Measurements from ENCODE around the gene LMNTD1. TPM values are rescaled to one million over a fixed set of nuclear protein-coding genes. Genes with fewer than 3 reads are reported as not detected.
"Not testable (repeated sequence)": the region's sequence is repeated elsewhere in the genome, so short reads cannot be mapped to it uniquely, and the experiment has no call there.

The LMNTD1 gene
- polyA plus RNA-seq (not detected in 2 replicates), polyA minus RNA-seq (not detected in 2 replicates)

- no peak within 1 kb of the TSS for H3K9ac ChIP-seq (ENCODE audit: low read length)
- no peaks in the 10 kb centered on the region for H3F3A ChIP-seq (ENCODE audit: insufficient read depth, low read length, poor library complexity, severe bottlenecking)
- no peaks in the 10 kb centered on the region for H3K27me3 ChIP-seq (ENCODE audit: insufficient read depth, low read depth, low read length)
- no peaks in the 10 kb centered on the region for H3K9me3 ChIP-seq (ENCODE audit: low read length)
- H4K20me1 ChIP-seq (ENCODE audit: insufficient read depth): no peaks in the 10 kb centered on the region
- TF ChIP-seq CTCF (IDR thresholded peaks at IDR 0.05; ENCODE audit: poor library complexity, severe bottlenecking): no peak
- no peak within 1 kb of the TSS for H2AFZ ChIP-seq (ENCODE audit: low read depth, low read length)
- H3K4me3 ChIP-seq (ENCODE audit: low read length): no peak within 1 kb of the TSS
- no peaks in the 10 kb centered on the region for H3K36me3 ChIP-seq (ENCODE audit: insufficient read depth, low read length)
- H3K9me2 ChIP-seq (ENCODE audit: insufficient read depth, low read length): no peaks in the 10 kb centered on the region
- H3K79me2 ChIP-seq (replicated peaks; ENCODE audit: insufficient read depth, low read length): no peaks in the 10 kb centered on the region
- no peak within 1 kb of the TSS for H3K27ac ChIP-seq (ENCODE audit: low read length)
- H3K4me2 ChIP-seq (ENCODE audit: low read length): no peak within 1 kb of the TSS
Measured at GRCh38 chr12:25553098-25553497, at the start of gene LMNTD1. Gene LMNTD1 (minus strand): TSS chr12:25553283. CDS start chr12:25552959, 324 bp downstream.

DNA sequence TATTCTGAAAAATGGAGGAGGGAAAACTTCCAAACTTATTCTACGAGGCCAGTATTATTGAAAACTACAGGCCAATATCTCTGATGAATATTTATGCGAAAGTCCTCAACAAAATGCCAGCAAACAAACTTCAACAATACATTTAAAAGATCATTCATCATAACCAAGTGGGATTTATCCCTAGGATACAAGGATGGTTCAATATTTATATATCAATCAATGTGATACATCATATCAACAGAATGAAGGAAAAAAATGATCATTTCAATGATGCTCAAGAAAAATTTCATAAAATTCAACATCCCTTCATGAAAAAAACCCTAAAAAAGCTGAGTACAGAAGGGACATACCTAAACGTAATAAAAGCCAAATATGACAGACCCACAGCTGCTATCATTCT is 45.9 kb upstream of the LMNTD1 start:
- no peaks in the 10 kb centered on the region for H3K79me2 ChIP-seq (replicated peaks; ENCODE audit: insufficient read depth, low read length)
- H3K4me2 ChIP-seq (ENCODE audit: low read length): no peak overlapping the region
- H3K27ac ChIP-seq (ENCODE audit: low read length): no peak overlapping the region
- no peaks in the 10 kb centered on the region for H3K9me2 ChIP-seq (ENCODE audit: insufficient read depth, low read length)
- no peaks in the 10 kb centered on the region for H3K9me3 ChIP-seq (ENCODE audit: low read length)
- H2AFZ ChIP-seq (ENCODE audit: low read depth, low read length): no peak overlapping the region
- TF ChIP-seq EZH2 (IDR thresholded peaks at IDR 0.05; ENCODE audit: borderline replicate concordance, insufficient read depth, low read length, poor library complexity, severe bottlenecking) (no peak), EP300 (conservative IDR thresholded peaks at IDR 0.05; ENCODE audit: poor library complexity, severe bottlenecking) (no peak), SMC3 (conservative IDR thresholded peaks at IDR 0.05; ENCODE audit: poor library complexity) (no peak), POLR2AphosphoS5 (IDR thresholded peaks at IDR 0.05) (no peak), TAF1 (IDR thresholded peaks at IDR 0.05; ENCODE audit: low read depth) (no peak), RAD21 (conservative IDR thresholded peaks at IDR 0.05) (no peak), CTCF (IDR thresholded peaks at IDR 0.05; ENCODE audit: poor library complexity, severe bottlenecking) (no peak), MXI1 (conservative IDR thresholded peaks at IDR 0.05; ENCODE audit: poor library complexity, severe bottlenecking) (no peak)
- TF ChIP-seq, protein P1, sequence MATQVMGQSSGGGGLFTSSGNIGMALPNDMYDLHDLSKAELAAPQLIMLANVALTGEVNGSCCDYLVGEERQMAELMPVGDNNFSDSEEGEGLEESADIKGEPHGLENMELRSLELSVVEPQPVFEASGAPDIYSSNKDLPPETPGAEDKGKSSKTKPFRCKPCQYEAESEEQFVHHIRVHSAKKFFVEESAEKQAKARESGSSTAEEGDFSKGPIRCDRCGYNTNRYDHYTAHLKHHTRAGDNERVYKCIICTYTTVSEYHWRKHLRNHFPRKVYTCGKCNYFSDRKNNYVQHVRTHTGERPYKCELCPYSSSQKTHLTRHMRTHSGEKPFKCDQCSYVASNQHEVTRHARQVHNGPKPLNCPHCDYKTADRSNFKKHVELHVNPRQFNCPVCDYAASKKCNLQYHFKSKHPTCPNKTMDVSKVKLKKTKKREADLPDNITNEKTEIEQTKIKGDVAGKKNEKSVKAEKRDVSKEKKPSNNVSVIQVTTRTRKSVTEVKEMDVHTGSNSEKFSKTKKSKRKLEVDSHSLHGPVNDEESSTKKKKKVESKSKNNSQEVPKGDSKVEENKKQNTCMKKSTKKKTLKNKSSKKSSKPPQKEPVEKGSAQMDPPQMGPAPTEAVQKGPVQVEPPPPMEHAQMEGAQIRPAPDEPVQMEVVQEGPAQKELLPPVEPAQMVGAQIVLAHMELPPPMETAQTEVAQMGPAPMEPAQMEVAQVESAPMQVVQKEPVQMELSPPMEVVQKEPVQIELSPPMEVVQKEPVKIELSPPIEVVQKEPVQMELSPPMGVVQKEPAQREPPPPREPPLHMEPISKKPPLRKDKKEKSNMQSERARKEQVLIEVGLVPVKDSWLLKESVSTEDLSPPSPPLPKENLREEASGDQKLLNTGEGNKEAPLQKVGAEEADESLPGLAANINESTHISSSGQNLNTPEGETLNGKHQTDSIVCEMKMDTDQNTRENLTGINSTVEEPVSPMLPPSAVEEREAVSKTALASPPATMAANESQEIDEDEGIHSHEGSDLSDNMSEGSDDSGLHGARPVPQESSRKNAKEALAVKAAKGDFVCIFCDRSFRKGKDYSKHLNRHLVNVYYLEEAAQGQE (IDR thresholded peaks at IDR 0.05; ENCODE audit: borderline replicate concordance): no peak
- H3K4me3 ChIP-seq (ENCODE audit: low read length): no peak overlapping the region
- no peaks in the 10 kb centered on the region for H3K36me3 ChIP-seq (ENCODE audit: insufficient read depth, low read length)
- H4K20me1 ChIP-seq (ENCODE audit: insufficient read depth): no peaks in the 10 kb centered on the region
- H3K9ac ChIP-seq (ENCODE audit: low read length): no peak overlapping the region
- H3F3A ChIP-seq (ENCODE audit: insufficient read depth, low read length, poor library complexity, severe bottlenecking): no peaks in the 10 kb centered on the region
- no peaks in the 10 kb centered on the region for H3K27me3 ChIP-seq (ENCODE audit: insufficient read depth, low read depth, low read length)

DNA sequence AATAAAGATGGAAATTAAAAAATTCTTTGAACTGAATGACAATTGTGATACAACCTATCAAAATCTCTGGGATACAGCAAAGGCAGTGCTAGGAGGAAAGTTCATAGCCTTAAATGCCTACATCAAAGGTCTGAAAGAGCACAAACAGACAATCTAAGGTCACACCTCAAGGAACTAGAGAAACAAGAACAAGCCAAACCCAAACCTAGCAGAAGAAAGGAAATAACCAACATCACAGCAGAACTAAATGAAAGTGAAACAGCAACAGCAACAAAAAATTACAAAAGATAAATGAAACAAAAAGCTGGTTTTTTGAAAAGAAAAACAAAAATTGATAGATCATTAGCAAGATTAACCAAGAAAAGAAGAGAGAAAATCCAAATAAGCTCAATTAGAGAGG is 42.4 kb upstream of the LMNTD1 start:
- H3K4me2 ChIP-seq (ENCODE audit: low read length); H3K9ac ChIP-seq (ENCODE audit: low read length); H4K20me1 ChIP-seq (ENCODE audit: insufficient read depth); H2AFZ ChIP-seq (ENCODE audit: low read depth, low read length); H3K36me3 ChIP-seq (ENCODE audit: insufficient read depth, low read length); H3K27me3 ChIP-seq (ENCODE audit: insufficient read depth, low read depth, low read length); H3K9me2 ChIP-seq (ENCODE audit: insufficient read depth, low read length); H3F3A ChIP-seq (ENCODE audit: insufficient read depth, low read length, poor library complexity, severe bottlenecking); H3K27ac ChIP-seq (ENCODE audit: low read length); H3K9me3 ChIP-seq (ENCODE audit: low read length); H3K4me3 ChIP-seq (ENCODE audit: low read length); H3K79me2 ChIP-seq (replicated peaks; ENCODE audit: insufficient read depth, low read length): not testable (repeated sequence)

All from neural cell (in vitro differentiated cells).